ENCODE results near the gene ADH6.
"Not testable (repeated sequence)": the region's sequence is repeated elsewhere in the genome, so short reads cannot be mapped to it uniquely, and the experiment has no call there.

The ADH6 gene

GRCh38 chr4:99219072-99219471 is at the start of gene ADH6:
ADH6 (minus strand) TSS chr4:99219246; CDS start chr4:99219152, 94 bp downstream.
- no peaks in the 10 kb centered on the region for H3K27me3 ChIP-seq
- no peak within 1 kb of the TSS for H3K9ac ChIP-seq
- no peaks in the 10 kb centered on the region for H3K9me3 ChIP-seq
- H3K27ac ChIP-seq = no peak within 1 kb of the TSS
- TF ChIP-seq Cebpa-rat (IDR thresholded peaks at IDR 0.05) = no peak
- H3K4me3 ChIP-seq = no peak within 1 kb of the TSS
- H3K36me3 ChIP-seq = no peaks in the 10 kb centered on the region
- no peak within 1 kb of the TSS for H3K4me2 ChIP-seq
- no peaks in the 10 kb centered on the region for H4K20me1 ChIP-seq
- no peaks in the 10 kb centered on the region for H3K4me1 ChIP-seq

- H3K4me1 ChIP-seq = no peaks in the 10 kb centered on the region
Measured at GRCh38 chr4:99264927-99265326, 45.9 kb upstream of the ADH6 start.

DNA sequence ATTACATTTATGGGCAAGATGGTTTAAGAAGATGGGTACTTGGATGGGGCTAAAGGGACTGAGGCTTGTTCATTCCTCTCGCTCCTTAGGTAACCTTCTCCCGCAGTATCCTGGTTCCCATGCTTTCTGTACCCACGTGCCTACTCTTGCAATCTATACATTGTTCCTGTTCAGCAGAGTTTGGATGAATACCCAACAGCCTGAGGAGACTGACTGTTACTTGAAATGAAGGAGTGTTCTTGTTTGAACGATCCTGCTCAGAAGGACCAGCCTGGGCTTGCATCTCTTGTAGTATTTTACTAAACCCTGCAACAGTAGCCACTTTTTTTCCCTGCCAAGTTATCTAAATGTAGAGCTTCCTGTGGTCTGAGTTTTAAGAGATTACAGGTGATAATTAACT is 33.7 kb upstream of the ADH6 start:
- Histone ChIP-seq H3K27me3 (no peaks in the 10 kb centered on the region), H3K4me2 (no peak overlapping the region), H3K36me3 (no peaks in the 10 kb centered on the region), H3K9ac (no peak overlapping the region), H3K4me3 (no peak overlapping the region), H3K9me3 (no peaks in the 10 kb centered on the region; the same call in 1 of the 2 replicates), H3K27ac (no peak overlapping the region), H4K20me1 (no peaks in the 10 kb centered on the region), H3K4me1 (no peaks in the 10 kb centered on the region)
- TF ChIP-seq Cebpa-rat (IDR thresholded peaks at IDR 0.05) = no peak

More at GRCh38 chr4:99264927-99265326, 45.9 kb upstream of the ADH6 start:
- no peaks in the 10 kb centered on the region for H3K9me3 ChIP-seq
- no peaks in the 10 kb centered on the region for H3K27me3 ChIP-seq
- H3K27ac ChIP-seq = no peak overlapping the region
- no peaks in the 10 kb centered on the region for H4K20me1 ChIP-seq
- H3K9ac ChIP-seq = no peak overlapping the region
- no peaks in the 10 kb centered on the region for H3K36me3 ChIP-seq
- H3K4me2 ChIP-seq = no peak overlapping the region
- no peak for TF ChIP-seq Cebpa-rat (IDR thresholded peaks at IDR 0.05)
- H3K4me3 ChIP-seq = no peak overlapping the region

- Histone ChIP-seq H3K27me3 (no peaks in the 10 kb centered on the region), H3K36me3 (no peaks in the 10 kb centered on the region), H3K9ac (no peak overlapping the region)
Measured at GRCh38 chr4:99248714-99249113, 29.7 kb upstream of the ADH6 start.

DNA sequence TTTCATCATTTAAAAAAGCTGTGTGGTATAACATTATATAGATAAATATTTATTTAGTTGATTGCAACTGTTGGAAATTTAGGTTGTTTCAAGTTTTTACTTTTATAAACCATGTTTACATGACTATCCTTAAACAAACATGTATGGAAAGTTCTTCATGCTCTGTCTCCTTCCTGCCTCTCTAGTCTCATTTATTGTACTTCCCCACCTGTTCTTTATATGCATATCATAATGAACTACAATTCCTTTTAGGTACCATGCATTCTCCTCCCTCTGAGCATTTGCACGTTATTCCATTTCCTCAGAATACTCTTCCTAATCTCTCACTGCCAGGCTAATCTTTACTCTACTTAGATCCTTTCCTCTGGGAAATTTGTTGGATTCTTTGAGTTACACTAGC is 16.9 kb upstream of the ADH6 start:
- Histone ChIP-seq H3K9me3 (peaks cover 5% of the 10 kb centered on the region; the same call in 1 of the 2 replicates), H3K9ac (no peak overlapping the region)
- no peak for TF ChIP-seq Cebpa-rat (IDR thresholded peaks at IDR 0.05)

More at GRCh38 chr4:99248714-99249113, 29.7 kb upstream of the ADH6 start:
- no peak overlapping the region for H3K27ac ChIP-seq
- H3K9me3 ChIP-seq = no peaks in the 10 kb centered on the region
- no peaks in the 10 kb centered on the region for H3K4me1 ChIP-seq
- no peak overlapping the region for H3K4me3 ChIP-seq
- H4K20me1 ChIP-seq = no peaks in the 10 kb centered on the region
- no peak for TF ChIP-seq Cebpa-rat (IDR thresholded peaks at IDR 0.05)
- no peak overlapping the region for H3K4me2 ChIP-seq

GRCh38 chr4:99234331-99235010 is 15.4 kb upstream of the ADH6 start:
- H4K20me1 ChIP-seq = no peaks in the 10 kb centered on the region
- H3K4me3 ChIP-seq = no peak overlapping the region
- H3K9ac ChIP-seq = no peak overlapping the region
- no peak overlapping the region for H3K27ac ChIP-seq
- peaks cover 9% of the 10 kb centered on the region; the same call in 1 of the 2 replicates for H3K9me3 ChIP-seq
- no peaks in the 10 kb centered on the region for H3K36me3 ChIP-seq
- H3K4me1 ChIP-seq = no peaks in the 10 kb centered on the region
- no peaks in the 10 kb centered on the region for H3K27me3 ChIP-seq
- TF ChIP-seq Cebpa-rat (IDR thresholded peaks at IDR 0.05) = no peak
- H3K4me2 ChIP-seq = no peak overlapping the region

More for the DNA sequence above, 16.9 kb upstream of the ADH6 start:
- H4K20me1 ChIP-seq = no peaks in the 10 kb centered on the region
- H3K36me3 ChIP-seq = no peaks in the 10 kb centered on the region
- no peak overlapping the region for H3K27ac ChIP-seq
- H3K4me2 ChIP-seq = no peak overlapping the region
- no peaks in the 10 kb centered on the region for H3K27me3 ChIP-seq
- H3K4me3 ChIP-seq = no peak overlapping the region
- H3K4me1 ChIP-seq = no peaks in the 10 kb centered on the region

GRCh38 chr4:99233397-99233796 is 14.4 kb upstream of the ADH6 start:
- H3K9me3 ChIP-seq, H3K27ac ChIP-seq, H3K4me2 ChIP-seq, H4K20me1 ChIP-seq, H3K27me3 ChIP-seq, H3K36me3 ChIP-seq, H3K4me3 ChIP-seq, H3K4me1 ChIP-seq, H3K9ac ChIP-seq: not testable (repeated sequence)

- not testable (repeated sequence) for H3K9me3 ChIP-seq, H3K27ac ChIP-seq, H3K4me1 ChIP-seq, H3K36me3 ChIP-seq, H3K9ac ChIP-seq, H3K4me3 ChIP-seq, H3K27me3 ChIP-seq, H4K20me1 ChIP-seq, H3K4me2 ChIP-seq
Measured at GRCh38 chr4:99228706-99229105, 9.7 kb upstream of the ADH6 start.

GRCh38 chr4:99227646-99228045 is 8.6 kb upstream of the ADH6 start:
- H3K36me3 ChIP-seq, H3K9ac ChIP-seq, H4K20me1 ChIP-seq, H3K4me1 ChIP-seq, H3K9me3 ChIP-seq, H3K4me2 ChIP-seq, H3K27ac ChIP-seq, H3K27me3 ChIP-seq, H3K4me3 ChIP-seq: not testable (repeated sequence)

GRCh38 chr4:99221980-99222379 is 2.9 kb upstream of the ADH6 start:
- Histone ChIP-seq H3K27me3 (no peaks in the 10 kb centered on the region), H3K9ac (no peak overlapping the region), H4K20me1 (no peaks in the 10 kb centered on the region), H3K27ac (no peak overlapping the region), H3K9me3 (no peaks in the 10 kb centered on the region), H3K4me2 (no peak overlapping the region), H3K4me3 (no peak overlapping the region), H3K4me1 (no peaks in the 10 kb centered on the region), H3K36me3 (no peaks in the 10 kb centered on the region)
- TF ChIP-seq Cebpa-rat (IDR thresholded peaks at IDR 0.05) = no peak

DNA sequence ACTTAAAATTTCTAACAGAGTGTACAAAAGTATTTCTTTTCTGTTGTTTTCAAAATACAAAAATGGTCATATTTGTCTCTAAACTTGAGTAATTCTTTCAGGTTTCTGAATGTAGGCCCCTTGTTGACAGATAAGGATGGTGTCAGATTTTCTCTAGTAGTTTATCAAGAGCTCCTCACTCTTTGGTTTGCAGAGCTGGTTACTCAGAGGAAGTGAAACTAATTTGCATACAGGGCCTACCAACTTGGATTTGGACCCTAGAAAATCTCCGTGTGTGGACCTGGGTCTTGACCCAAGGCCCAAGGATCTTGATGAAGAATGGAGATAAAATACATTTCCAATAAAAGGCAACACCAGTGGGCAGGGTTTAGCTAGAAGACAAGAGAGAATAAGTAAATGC is 433 bp upstream of the ADH6 start:
- H3K27me3 ChIP-seq = no peaks in the 10 kb centered on the region
- TF ChIP-seq Cebpa-rat (IDR thresholded peaks at IDR 0.05) = no peak
- no peak overlapping the region for H3K4me2 ChIP-seq
- no peaks in the 10 kb centered on the region for H3K4me1 ChIP-seq
- H3K9ac ChIP-seq = no peak overlapping the region
- H4K20me1 ChIP-seq = no peaks in the 10 kb centered on the region
- H3K27ac ChIP-seq = no peak overlapping the region
- no peaks in the 10 kb centered on the region for H3K9me3 ChIP-seq
- H3K36me3 ChIP-seq = no peaks in the 10 kb centered on the region
- no peak overlapping the region for H3K4me3 ChIP-seq
